ENCODE results near the gene FCN2.

Gene FCN2

GRCh38 chr9:134882204-134882785, 1.7 kb downstream of the FCN2 start:
- H3K27ac ChIP-seq: no peak overlapping the region
- CTCF ChIA-PET: no interaction called here
- TF ChIP-seq CTCF (conservative IDR thresholded peaks at IDR 0.05; ENCODE audit: low read depth): no peak
- POLR2A ChIA-PET (ENCODE audit: low non-redundant PET): interaction anchor here (0.7 kb wide), 1 partner anchor 1980 kb away, joined by 3 read pairs; no protein-coding TSS in a partner anchor
- DNase-seq (ENCODE audit: low spot score): no peak

GRCh38 chr9:134883040-134883782, 2.6 kb downstream of the FCN2 start:
- H3K27ac ChIP-seq: no peak overlapping the region
- ChIA-PET POLR2A (ENCODE audit: low non-redundant PET) (interaction anchor here (0.7 kb wide), 1 partner anchor 1979 kb away, joined by 3 read pairs; no protein-coding TSS in a partner anchor), CTCF (interaction anchor here (0.6 kb wide), 1 partner anchor 123 kb away, joined by 5 read pairs; no protein-coding TSS in a partner anchor)
- no peak for TF ChIP-seq CTCF (conservative IDR thresholded peaks at IDR 0.05; ENCODE audit: low read depth)
- no peak for DNase-seq (ENCODE audit: low spot score)

- ChIA-PET CTCF (interaction anchor here (0.6 kb wide), 1 partner anchor 478 kb away, joined by 3 read pairs; no protein-coding TSS in a partner anchor), POLR2A (ENCODE audit: low non-redundant PET) (no interaction called here)
- TF ChIP-seq CTCF (conservative IDR thresholded peaks at IDR 0.05; ENCODE audit: low read depth): no peak
- no peak overlapping the region for H3K27ac ChIP-seq
- no peak for DNase-seq (ENCODE audit: low spot score)
Observed at GRCh38 chr9:134884492-134884891, 3.9 kb downstream of the FCN2 start.

- no peak for DNase-seq (ENCODE audit: low spot score)
- CTCF ChIA-PET: no interaction called here
- no peak overlapping the region for H3K27ac ChIP-seq
- POLR2A ChIA-PET (ENCODE audit: low non-redundant PET): no interaction called here
- TF ChIP-seq CTCF (conservative IDR thresholded peaks at IDR 0.05; ENCODE audit: low read depth): no peak
Observed at GRCh38 chr9:134885001-134885678, 4.5 kb downstream of the FCN2 start.

GRCh38 chr9:134885679-134886412, 5.2 kb downstream of the FCN2 start:
- ChIA-PET POLR2A (ENCODE audit: low non-redundant PET) (no interaction called here), CTCF (interaction anchor here (0.7 kb wide), 2 partner anchors 13 to 448 kb away, joined by 3 to 4 read pairs; no protein-coding TSS in a partner anchor)
- H3K27ac ChIP-seq: no peak overlapping the region
- DNase-seq (ENCODE audit: low spot score): no peak
- TF ChIP-seq CTCF (conservative IDR thresholded peaks at IDR 0.05; ENCODE audit: low read depth): no peak

- no peak for DNase-seq (ENCODE audit: low spot score)
- ChIA-PET CTCF (interaction anchor here (0.7 kb wide), 2 partner anchors 12 to 448 kb away, joined by 3 to 4 read pairs; no protein-coding TSS in a partner anchor), POLR2A (ENCODE audit: low non-redundant PET) (no interaction called here)
- TF ChIP-seq CTCF (conservative IDR thresholded peaks at IDR 0.05; ENCODE audit: low read depth): no peak
- no peak overlapping the region for H3K27ac ChIP-seq
Observed at GRCh38 chr9:134886413-134886913, 5.9 kb downstream of the FCN2 start.
